ENCODE results near the gene TJP1. TPM values are rescaled to one million over a fixed set of nuclear protein-coding genes. Genes with fewer than 3 reads are reported as not detected.

The TJP1 gene
- total RNA-seq, 1 donor from 2014 or later = 90.6 TPM

DNA sequence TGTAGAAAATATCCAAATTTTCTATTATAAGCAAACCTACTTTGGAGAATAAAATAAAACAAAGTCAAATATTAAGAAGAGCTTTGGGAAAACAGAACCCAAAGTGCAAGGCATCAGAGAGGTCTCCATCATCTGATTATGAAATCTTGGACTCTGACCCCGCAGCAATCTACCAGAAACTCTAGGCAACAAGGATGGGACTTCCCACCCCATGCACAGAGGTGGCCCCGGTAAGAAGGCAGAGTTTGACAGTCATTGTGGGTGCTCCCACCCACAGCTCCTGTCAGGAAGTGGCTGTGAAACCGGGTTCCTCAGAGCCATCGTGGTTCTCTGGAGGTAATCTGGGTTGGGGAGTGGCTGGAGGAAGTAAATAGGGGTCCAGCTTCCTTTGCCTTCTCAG is 37.0 kb upstream of the TJP1 start:
- Mint-ChIP-seq H3K9me3 (peaks cover 3% of the 10 kb centered on the region), H3K27me3 (ENCODE audit: low read depth) (no peaks in the 10 kb centered on the region), H3K36me3 (ENCODE audit: low read depth) (no peaks in the 10 kb centered on the region), H3K4me1 (peaks cover 11% of the 10 kb centered on the region), H3K27ac (ENCODE audit: unreplicated experiment) (no peak overlapping the region), H3K4me3 (no peak overlapping the region)
- TF ChIP-seq, protein P1, sequence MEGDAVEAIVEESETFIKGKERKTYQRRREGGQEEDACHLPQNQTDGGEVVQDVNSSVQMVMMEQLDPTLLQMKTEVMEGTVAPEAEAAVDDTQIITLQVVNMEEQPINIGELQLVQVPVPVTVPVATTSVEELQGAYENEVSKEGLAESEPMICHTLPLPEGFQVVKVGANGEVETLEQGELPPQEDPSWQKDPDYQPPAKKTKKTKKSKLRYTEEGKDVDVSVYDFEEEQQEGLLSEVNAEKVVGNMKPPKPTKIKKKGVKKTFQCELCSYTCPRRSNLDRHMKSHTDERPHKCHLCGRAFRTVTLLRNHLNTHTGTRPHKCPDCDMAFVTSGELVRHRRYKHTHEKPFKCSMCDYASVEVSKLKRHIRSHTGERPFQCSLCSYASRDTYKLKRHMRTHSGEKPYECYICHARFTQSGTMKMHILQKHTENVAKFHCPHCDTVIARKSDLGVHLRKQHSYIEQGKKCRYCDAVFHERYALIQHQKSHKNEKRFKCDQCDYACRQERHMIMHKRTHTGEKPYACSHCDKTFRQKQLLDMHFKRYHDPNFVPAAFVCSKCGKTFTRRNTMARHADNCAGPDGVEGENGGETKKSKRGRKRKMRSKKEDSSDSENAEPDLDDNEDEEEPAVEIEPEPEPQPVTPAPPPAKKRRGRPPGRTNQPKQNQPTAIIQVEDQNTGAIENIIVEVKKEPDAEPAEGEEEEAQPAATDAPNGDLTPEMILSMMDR (conservative IDR thresholded peaks at IDR 0.05) = no peak
- no peak for DNase-seq (ENCODE audit: low read depth, low spot score)

DNA sequence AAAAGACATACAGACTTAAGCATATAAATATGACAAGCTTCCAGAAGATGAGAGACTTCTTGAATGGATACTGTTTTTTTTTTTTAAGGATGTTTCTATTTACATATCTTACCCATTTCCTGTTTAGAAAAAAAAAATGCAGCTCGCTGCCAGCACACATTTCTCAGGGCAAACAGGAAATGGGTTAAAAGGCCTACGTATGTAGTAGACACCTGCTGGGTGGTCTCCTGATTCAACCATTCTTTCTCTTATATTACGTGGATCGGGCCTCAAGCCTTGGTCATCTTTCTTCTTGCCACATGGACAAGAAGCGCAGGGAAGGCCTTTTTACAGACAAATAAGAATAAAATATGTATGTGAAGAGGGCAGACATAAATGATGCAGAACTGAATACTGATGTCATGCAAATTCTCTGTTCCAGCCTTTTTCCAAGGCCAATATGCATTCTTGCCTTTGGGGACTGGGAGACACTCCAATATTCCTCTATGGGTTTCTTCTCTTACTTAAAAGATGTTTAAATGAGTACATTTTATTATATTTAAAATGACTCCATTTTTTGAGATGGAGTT is 35.0 kb upstream of the TJP1 start:
- peaks cover 3% of the 10 kb centered on the region for H3K9me3 Mint-ChIP-seq
- H3K4me3 Mint-ChIP-seq = no peak overlapping the region
- H3K27ac Mint-ChIP-seq (ENCODE audit: unreplicated experiment) = no peak overlapping the region
- TF ChIP-seq, protein P1 (conservative IDR thresholded peaks at IDR 0.05) = no peak
- no peaks in the 10 kb centered on the region for H3K27me3 Mint-ChIP-seq (ENCODE audit: low read depth)
- no peaks in the 10 kb centered on the region for H3K36me3 Mint-ChIP-seq (ENCODE audit: low read depth)
- DNase-seq (ENCODE audit: low read depth, low spot score) = no peak
- peaks cover 12% of the 10 kb centered on the region for H3K4me1 Mint-ChIP-seq

DNA sequence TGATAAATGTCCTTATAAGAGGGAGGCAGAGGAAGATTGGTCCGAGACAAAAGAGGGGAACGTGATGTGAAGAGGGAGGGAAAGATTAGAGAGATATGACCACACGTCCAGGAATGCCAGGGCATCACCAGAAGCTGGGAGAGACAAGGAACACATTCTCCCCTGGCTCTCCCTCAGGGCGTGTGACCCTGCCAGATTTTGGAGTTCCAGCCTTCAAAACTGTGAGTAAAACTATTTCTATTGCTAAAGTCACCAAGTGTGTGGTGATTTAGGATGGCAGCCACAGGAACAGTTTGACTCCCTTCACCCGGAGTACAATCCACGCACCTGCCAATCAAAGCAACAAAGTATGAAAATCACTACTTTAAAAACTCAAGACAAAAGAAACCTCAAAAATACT is 32.1 kb upstream of the TJP1 start:
- Mint-ChIP-seq H3K27ac (ENCODE audit: unreplicated experiment) (no peak overlapping the region), H3K36me3 (ENCODE audit: low read depth) (no peaks in the 10 kb centered on the region), H3K4me1 (peaks cover 10% of the 10 kb centered on the region), H3K4me3 (no peak overlapping the region), H3K27me3 (ENCODE audit: low read depth) (no peaks in the 10 kb centered on the region), H3K9me3 (peaks cover 3% of the 10 kb centered on the region)
- TF ChIP-seq, protein P1 (conservative IDR thresholded peaks at IDR 0.05) = no peak
- DNase-seq (ENCODE audit: low read depth, low spot score) = no peak

DNA sequence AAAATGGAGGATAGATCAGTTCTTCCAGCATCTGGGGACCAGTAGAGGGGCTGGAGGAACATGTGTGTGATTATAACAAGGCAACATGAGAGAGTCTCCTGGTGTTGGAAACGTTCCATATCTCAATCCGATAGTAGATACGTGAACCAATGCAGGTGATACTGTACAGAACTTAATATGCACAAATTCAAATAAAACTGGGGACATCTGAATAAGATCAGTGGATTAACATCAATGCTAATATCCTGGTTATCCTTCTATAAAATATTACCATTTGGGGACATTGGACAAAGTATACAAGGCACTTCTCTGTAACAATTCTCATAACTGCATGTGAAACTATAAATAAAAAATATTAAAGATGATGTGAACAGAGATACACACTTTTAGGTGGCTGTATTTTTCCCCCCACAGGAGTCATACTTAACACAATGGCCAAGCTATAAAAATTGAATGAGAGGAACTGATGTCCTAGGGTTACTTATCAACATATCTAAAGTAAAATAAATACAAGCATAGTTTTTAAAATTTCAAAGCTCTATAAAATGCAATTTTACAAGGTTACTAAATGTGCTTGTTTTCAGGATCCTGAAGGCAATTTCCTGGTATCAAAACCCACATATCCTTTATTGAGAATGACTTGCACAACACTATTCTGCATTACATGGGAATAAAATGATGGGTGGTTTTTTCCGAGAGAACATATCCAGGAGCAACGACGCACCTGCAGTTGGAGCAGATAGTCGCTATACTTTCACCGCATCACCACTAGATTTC is 31.1 kb upstream of the TJP1 start:
- Mint-ChIP-seq H3K36me3 (ENCODE audit: low read depth) (no peaks in the 10 kb centered on the region), H3K27me3 (ENCODE audit: low read depth) (no peaks in the 10 kb centered on the region), H3K4me3 (no peak overlapping the region), H3K4me1 (peaks cover 10% of the 10 kb centered on the region), H3K9me3 (peaks cover 3% of the 10 kb centered on the region), H3K27ac (ENCODE audit: unreplicated experiment) (no peak overlapping the region)
- no peak for DNase-seq (ENCODE audit: low read depth, low spot score)
- TF ChIP-seq, protein P1 (conservative IDR thresholded peaks at IDR 0.05) = no peak

DNA sequence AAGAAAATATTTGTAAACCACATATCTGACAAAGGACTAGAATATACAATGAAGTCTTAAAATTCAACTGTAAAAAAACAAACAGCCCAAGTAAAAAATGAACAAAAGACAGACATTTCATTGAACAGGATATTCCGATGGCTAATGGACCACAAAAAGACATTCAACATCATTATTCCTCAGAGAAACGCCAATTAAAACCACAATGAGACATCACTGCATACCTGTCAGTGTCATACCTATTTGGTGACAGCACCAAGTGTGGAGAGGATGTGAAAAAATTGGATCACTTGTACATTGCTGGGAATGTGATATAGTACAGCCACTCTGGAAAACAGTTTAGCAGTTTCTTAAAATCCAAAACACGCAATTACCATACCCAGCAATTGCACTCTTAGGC is 29.9 kb upstream of the TJP1 start:
- TF ChIP-seq, protein P1 (conservative IDR thresholded peaks at IDR 0.05) = no peak
- Mint-ChIP-seq H3K27ac (ENCODE audit: unreplicated experiment) (no peak overlapping the region), H3K4me3 (no peak overlapping the region), H3K36me3 (ENCODE audit: low read depth) (no peaks in the 10 kb centered on the region), H3K4me1 (peaks cover 7% of the 10 kb centered on the region), H3K9me3 (peaks cover 6% of the 10 kb centered on the region), H3K27me3 (ENCODE audit: low read depth) (no peaks in the 10 kb centered on the region)
- no peak for DNase-seq (ENCODE audit: low read depth, low spot score)

Measured in neural crest cell (in vitro differentiated cells).